Renal cortex interstitium (tissue), 11 donors: Measurements from ENCODE around the gene CMSS1. TPM values are rescaled to one million over a fixed set of nuclear protein-coding genes. Genes with fewer than 3 reads are reported as not detected.

Source experiments
- DNase-seq, 11 donors: peaks; one replicate each; pipeline ENCODE4 v3.0.0-alpha.2; 2013; ENCODE audit warnings: low read depth in 9 of 11, low spot score in 4 of 11; ENCODE audit errors: extremely low read depth in 1 of 11
- polyA plus RNA-seq, 3 donors: library from polyadenylated mRNA; unstranded; fragments of 120-200 nt; gene quantifications; one replicate each; pipeline ENCODE4 v1.2.1, GENCODE V29; 2013; ENCODE audit not compliant: insufficient read length in 3 of 3

Gene CMSS1
- polyA plus RNA-seq, 3 donors = 43.2 to 47.4 (median 44.5) TPM

- no peak for DNase-seq
Observed at GRCh38 chr3:99885085-99885484, 67.4 kb downstream of the CMSS1 start.

- DNase-seq = no peak
Observed at GRCh38 chr3:99885851-99886250, 68.2 kb downstream of the CMSS1 start.

GRCh38 chr3:99891610-99892285 lies 74.1 kb downstream of the CMSS1 start:
- no peak for DNase-seq

- DNase-seq = no peak
Observed at GRCh38 chr3:99892332-99892731, 74.7 kb downstream of the CMSS1 start.

- DNase-seq = no peak
Observed at GRCh38 chr3:99895131-99895696, 77.6 kb downstream of the CMSS1 start.

- no peak for DNase-seq
Observed at GRCh38 chr3:99895703-99896441, 78.2 kb downstream of the CMSS1 start.

GRCh38 chr3:99896482-99896881 lies 78.8 kb downstream of the CMSS1 start:
- no peak for DNase-seq

- no peak for DNase-seq
Observed at GRCh38 chr3:99899603-99900002, 81.9 kb downstream of the CMSS1 start.

- no peak for DNase-seq
Observed at GRCh38 chr3:99900248-99900647, 82.6 kb downstream of the CMSS1 start.

- no peak for DNase-seq
Observed at GRCh38 chr3:99901200-99901926, 83.7 kb downstream of the CMSS1 start.

- DNase-seq = no peak
Observed at GRCh38 chr3:99902091-99902490, 84.4 kb downstream of the CMSS1 start.

- DNase-seq = no peak
Observed at GRCh38 chr3:99903869-99904268, 86.2 kb downstream of the CMSS1 start.

GRCh38 chr3:99907959-99908544 lies 90.4 kb downstream of the CMSS1 start:
- DNase-seq = no peak

GRCh38 chr3:99909714-99910495 lies 92.2 kb downstream of the CMSS1 start:
- peak in 1 of 11 donors; percentile 28 for DNase-seq

- no peak for DNase-seq
Observed at GRCh38 chr3:99910752-99911290, 93.2 kb downstream of the CMSS1 start.

GRCh38 chr3:99911433-99911832 lies 93.8 kb downstream of the CMSS1 start:
- peak in 1 of 11 donors; percentile 25 for DNase-seq

- no peak for DNase-seq
Observed at GRCh38 chr3:99915906-99916432, 98.3 kb downstream of the CMSS1 start.

- DNase-seq = no peak
Observed at GRCh38 chr3:99918715-99919114, 101.1 kb downstream of the CMSS1 start.
